ENCODE measurements around the gene LHFPL6.

LHFPL6 gene

GRCh38 chr13:39602614-39603366, at the start of gene LHFPL6:
Gene LHFPL6 (minus strand): TSS chr13:39603193.
- Mint-ChIP-seq H3K27ac (no peak within 1 kb of the TSS), H3K4me3 (peak within 1 kb of the TSS; percentile 83), H3K27me3 (peaks cover 65% of the 10 kb centered on the region), H3K9me3 (no peaks in the 10 kb centered on the region), H3K36me3 (ENCODE audit: low read depth) (no peaks in the 10 kb centered on the region), H3K4me1 (ENCODE audit: low read depth) (peaks cover 14% of the 10 kb centered on the region)

- H3K27me3 Mint-ChIP-seq: peaks cover 9% of the 10 kb centered on the region
- no peaks in the 10 kb centered on the region for H3K9me3 Mint-ChIP-seq
- no peaks in the 10 kb centered on the region for H3K36me3 Mint-ChIP-seq (ENCODE audit: low read depth)
- H3K4me3 Mint-ChIP-seq: no peak overlapping the region
- no peak overlapping the region for H3K27ac Mint-ChIP-seq
- H3K4me1 Mint-ChIP-seq (ENCODE audit: low read depth): no peaks in the 10 kb centered on the region
These were observed 43.1 kb upstream of the LHFPL6 start for GRCh38 chr13:39646122-39646521.

- H3K9me3 Mint-ChIP-seq: no peaks in the 10 kb centered on the region
- peaks cover 25% of the 10 kb centered on the region for H3K27me3 Mint-ChIP-seq
- no peaks in the 10 kb centered on the region for H3K4me1 Mint-ChIP-seq (ENCODE audit: low read depth)
- no peak overlapping the region for H3K27ac Mint-ChIP-seq
- H3K36me3 Mint-ChIP-seq (ENCODE audit: low read depth): no peaks in the 10 kb centered on the region
- no peak overlapping the region for H3K4me3 Mint-ChIP-seq
These were observed 38.7 kb upstream of the LHFPL6 start for GRCh38 chr13:39641645-39642044.

GRCh38 chr13:39637890-39638289, 34.9 kb upstream of the LHFPL6 start:
- Mint-ChIP-seq H3K36me3 (ENCODE audit: low read depth) (no peaks in the 10 kb centered on the region), H3K27me3 (peaks cover 38% of the 10 kb centered on the region), H3K9me3 (no peaks in the 10 kb centered on the region), H3K4me3 (no peak overlapping the region), H3K4me1 (ENCODE audit: low read depth) (no peaks in the 10 kb centered on the region), H3K27ac (no peak overlapping the region)

GRCh38 chr13:39635564-39635963, 32.6 kb upstream of the LHFPL6 start:
- no peaks in the 10 kb centered on the region for H3K4me1 Mint-ChIP-seq (ENCODE audit: low read depth)
- H3K27me3 Mint-ChIP-seq: peaks cover 47% of the 10 kb centered on the region
- H3K9me3 Mint-ChIP-seq: peaks cover 15% of the 10 kb centered on the region
- H3K4me3 Mint-ChIP-seq: no peak overlapping the region
- no peak overlapping the region for H3K27ac Mint-ChIP-seq
- peaks cover 4% of the 10 kb centered on the region for H3K36me3 Mint-ChIP-seq (ENCODE audit: low read depth)

GRCh38 chr13:39632994-39633393, 30.0 kb upstream of the LHFPL6 start:
- Mint-ChIP-seq H3K4me3 (no peak overlapping the region), H3K9me3 (peaks cover 15% of the 10 kb centered on the region), H3K27me3 (peaks cover 36% of the 10 kb centered on the region), H3K4me1 (ENCODE audit: low read depth) (no peaks in the 10 kb centered on the region), H3K27ac (no peak overlapping the region), H3K36me3 (ENCODE audit: low read depth) (peaks cover 4% of the 10 kb centered on the region)

GRCh38 chr13:39631307-39631706, 28.3 kb upstream of the LHFPL6 start:
- no peak overlapping the region for H3K27ac Mint-ChIP-seq
- H3K9me3 Mint-ChIP-seq: peaks cover 15% of the 10 kb centered on the region
- H3K27me3 Mint-ChIP-seq: peaks cover 28% of the 10 kb centered on the region
- H3K4me1 Mint-ChIP-seq (ENCODE audit: low read depth): no peaks in the 10 kb centered on the region
- peaks cover 4% of the 10 kb centered on the region for H3K36me3 Mint-ChIP-seq (ENCODE audit: low read depth)
- H3K4me3 Mint-ChIP-seq: no peak overlapping the region

GRCh38 chr13:39623466-39623865, 20.5 kb upstream of the LHFPL6 start:
- Mint-ChIP-seq H3K4me3 (no peak overlapping the region), H3K9me3 (no peaks in the 10 kb centered on the region)

GRCh38 chr13:39618561-39618960, 15.6 kb upstream of the LHFPL6 start:
- Mint-ChIP-seq H3K27ac (no peak overlapping the region), H3K4me1 (ENCODE audit: low read depth) (no peaks in the 10 kb centered on the region), H3K4me3 (no peak overlapping the region), H3K36me3 (ENCODE audit: low read depth) (no peaks in the 10 kb centered on the region), H3K27me3 (peaks cover 24% of the 10 kb centered on the region), H3K9me3 (no peaks in the 10 kb centered on the region)

More at GRCh38 chr13:39623466-39623865, 20.5 kb upstream of the LHFPL6 start:
- H3K27ac Mint-ChIP-seq: no peak overlapping the region
- no peaks in the 10 kb centered on the region for H3K36me3 Mint-ChIP-seq (ENCODE audit: low read depth)
- peaks cover 17% of the 10 kb centered on the region for H3K27me3 Mint-ChIP-seq
- no peaks in the 10 kb centered on the region for H3K4me1 Mint-ChIP-seq (ENCODE audit: low read depth)

GRCh38 chr13:39616087-39616694, 13.2 kb upstream of the LHFPL6 start:
- Mint-ChIP-seq H3K4me3 (no peak overlapping the region), H3K36me3 (ENCODE audit: low read depth) (no peaks in the 10 kb centered on the region), H3K27ac (no peak overlapping the region), H3K4me1 (ENCODE audit: low read depth) (no peaks in the 10 kb centered on the region), H3K27me3 (peaks cover 21% of the 10 kb centered on the region), H3K9me3 (no peaks in the 10 kb centered on the region)

- Mint-ChIP-seq H3K36me3 (ENCODE audit: low read depth) (no peaks in the 10 kb centered on the region), H3K27me3 (peaks cover 17% of the 10 kb centered on the region), H3K27ac (no peak overlapping the region), H3K9me3 (no peaks in the 10 kb centered on the region), H3K4me3 (no peak overlapping the region), H3K4me1 (ENCODE audit: low read depth) (no peaks in the 10 kb centered on the region)
These were observed 9.1 kb upstream of the LHFPL6 start for GRCh38 chr13:39612023-39612637.

- peaks cover 7% of the 10 kb centered on the region for H3K4me1 Mint-ChIP-seq (ENCODE audit: low read depth)
- no peaks in the 10 kb centered on the region for H3K9me3 Mint-ChIP-seq
- no peak overlapping the region for H3K4me3 Mint-ChIP-seq
- H3K36me3 Mint-ChIP-seq (ENCODE audit: low read depth): no peaks in the 10 kb centered on the region
- H3K27ac Mint-ChIP-seq: no peak overlapping the region
- H3K27me3 Mint-ChIP-seq: peaks cover 34% of the 10 kb centered on the region
These were observed 4.9 kb upstream of the LHFPL6 start for GRCh38 chr13:39607876-39608275.

- Mint-ChIP-seq H3K4me1 (ENCODE audit: low read depth) (peaks cover 14% of the 10 kb centered on the region), H3K4me3 (no peak overlapping the region), H3K27me3 (peaks cover 46% of the 10 kb centered on the region), H3K36me3 (ENCODE audit: low read depth) (no peaks in the 10 kb centered on the region), H3K9me3 (no peaks in the 10 kb centered on the region), H3K27ac (no peak overlapping the region)
These were observed 2.8 kb upstream of the LHFPL6 start for GRCh38 chr13:39605677-39606320.

- H3K9me3 Mint-ChIP-seq: no peaks in the 10 kb centered on the region
- no peak overlapping the region for H3K27ac Mint-ChIP-seq
- H3K4me3 Mint-ChIP-seq: no peak overlapping the region
- H3K36me3 Mint-ChIP-seq (ENCODE audit: low read depth): no peaks in the 10 kb centered on the region
- peaks cover 14% of the 10 kb centered on the region for H3K4me1 Mint-ChIP-seq (ENCODE audit: low read depth)
- H3K27me3 Mint-ChIP-seq: peaks cover 57% of the 10 kb centered on the region
These were observed 1.8 kb upstream of the LHFPL6 start for GRCh38 chr13:39604756-39605155.

GRCh38 chr13:39603424-39603947, 493 bp upstream of the LHFPL6 start:
- peaks cover 62% of the 10 kb centered on the region for H3K27me3 Mint-ChIP-seq
- peaks cover 14% of the 10 kb centered on the region for H3K4me1 Mint-ChIP-seq (ENCODE audit: low read depth)
- H3K27ac Mint-ChIP-seq: no peak overlapping the region
- peak overlapping the region; percentile 83 for H3K4me3 Mint-ChIP-seq
- no peaks in the 10 kb centered on the region for H3K9me3 Mint-ChIP-seq
- no peaks in the 10 kb centered on the region for H3K36me3 Mint-ChIP-seq (ENCODE audit: low read depth)
